Fibroblast of skin of left quadriceps (primary cell): Measurements from ENCODE around the gene TSPAN6.

Experiments used
- DNase-seq, 2 experiments: peaks; one replicate each; pipeline ENCODE4 v3.0.0-alpha.2; 2013; ENCODE audit warnings: low read depth in 2 of 2

Gene TSPAN6

DNA sequence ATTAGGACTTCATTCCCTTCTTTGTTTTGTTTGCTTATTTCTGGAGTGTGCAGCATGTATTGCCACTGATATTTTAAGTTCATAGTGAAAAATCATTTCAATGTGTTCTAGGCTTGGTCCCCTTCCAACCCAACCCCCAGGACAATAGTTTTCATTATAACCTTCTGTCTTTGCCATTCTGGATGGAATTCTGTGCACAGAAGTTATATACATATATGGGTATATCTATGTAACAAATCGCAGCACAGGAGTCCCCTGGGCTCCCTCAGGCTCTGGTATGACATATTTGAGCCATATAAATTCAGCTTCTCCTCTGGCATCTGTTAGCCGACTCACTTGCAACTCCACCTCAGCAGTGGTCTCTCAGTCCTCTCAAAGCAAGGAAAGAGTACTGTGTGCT is 52.0 kb downstream of the TSPAN6 start, which contains the start of gene TNMD:
Gene TNMD (plus strand): TSS at position 326 of the 400 bp plus-strand sequence. CDS start 83 bp downstream, outside the sequence.
- no peak for DNase-seq
